Gastrocnemius medialis (tissue), 4 donors: ENCODE measurements around the gene DMRTB1.

ENCODE experiments used
- POLR2A ChIP-seq, 2 donors: fragments of 450-650 bp; IDR thresholded peaks; one replicate each; pipeline ENCODE4 v1.6.1; 2017; ENCODE audit warnings: antibody characterized with exemption in 2 of 2, mild to moderate bottlenecking in 2 of 2, moderate library complexity in 2 of 2
- TF ChIP-seq, protein P1 (sequence below), 5 experiments: fragments of 450-650 bp in 3 of 5; fragments of 200-600 bp in 2 of 5; sonication (generic) in 2 of 5; IDR thresholded peaks in 4 of 5; conservative IDR thresholded peaks in 1 of 5; 1 replicate in 4 of 5; 2 replicates in 1 of 5; pipeline ENCODE4 v1.5.1; 2016 to 2019; ENCODE audit warnings: antibody characterized with exemption in 5 of 5, mild to moderate bottlenecking in 3 of 5, moderate library complexity in 3 of 5

DNA sequence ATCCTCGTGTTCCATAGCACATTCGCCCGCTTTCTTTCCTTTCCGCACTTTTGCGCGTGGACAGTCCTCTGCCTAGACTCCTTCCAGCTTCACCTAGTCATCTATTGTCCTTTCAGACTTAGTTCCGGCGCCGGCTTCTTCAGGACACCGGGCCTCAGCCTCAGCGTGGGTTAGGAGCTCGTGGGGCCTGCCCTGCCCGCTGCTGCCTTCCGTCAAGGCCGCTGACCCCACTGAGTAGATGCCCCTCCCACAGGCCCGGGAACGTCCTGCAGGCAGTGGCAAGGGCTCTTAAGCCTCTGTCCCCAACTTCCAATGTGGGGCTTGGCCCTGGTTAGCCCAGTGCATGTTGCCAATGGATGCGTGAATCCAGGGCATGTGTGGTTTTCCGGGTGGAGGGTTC is 11.4 kb downstream of the DMRTB1 start:
- TF ChIP-seq, protein P1, sequence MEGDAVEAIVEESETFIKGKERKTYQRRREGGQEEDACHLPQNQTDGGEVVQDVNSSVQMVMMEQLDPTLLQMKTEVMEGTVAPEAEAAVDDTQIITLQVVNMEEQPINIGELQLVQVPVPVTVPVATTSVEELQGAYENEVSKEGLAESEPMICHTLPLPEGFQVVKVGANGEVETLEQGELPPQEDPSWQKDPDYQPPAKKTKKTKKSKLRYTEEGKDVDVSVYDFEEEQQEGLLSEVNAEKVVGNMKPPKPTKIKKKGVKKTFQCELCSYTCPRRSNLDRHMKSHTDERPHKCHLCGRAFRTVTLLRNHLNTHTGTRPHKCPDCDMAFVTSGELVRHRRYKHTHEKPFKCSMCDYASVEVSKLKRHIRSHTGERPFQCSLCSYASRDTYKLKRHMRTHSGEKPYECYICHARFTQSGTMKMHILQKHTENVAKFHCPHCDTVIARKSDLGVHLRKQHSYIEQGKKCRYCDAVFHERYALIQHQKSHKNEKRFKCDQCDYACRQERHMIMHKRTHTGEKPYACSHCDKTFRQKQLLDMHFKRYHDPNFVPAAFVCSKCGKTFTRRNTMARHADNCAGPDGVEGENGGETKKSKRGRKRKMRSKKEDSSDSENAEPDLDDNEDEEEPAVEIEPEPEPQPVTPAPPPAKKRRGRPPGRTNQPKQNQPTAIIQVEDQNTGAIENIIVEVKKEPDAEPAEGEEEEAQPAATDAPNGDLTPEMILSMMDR (IDR thresholded peaks at IDR 0.05 in 4 of 5, conservative IDR thresholded peaks at IDR 0.05 in 1 of 5), result no peak
- TF ChIP-seq POLR2A (IDR thresholded peaks at IDR 0.05), result no peak
